ENCODE measurements around the gene KBTBD2.

DNA sequence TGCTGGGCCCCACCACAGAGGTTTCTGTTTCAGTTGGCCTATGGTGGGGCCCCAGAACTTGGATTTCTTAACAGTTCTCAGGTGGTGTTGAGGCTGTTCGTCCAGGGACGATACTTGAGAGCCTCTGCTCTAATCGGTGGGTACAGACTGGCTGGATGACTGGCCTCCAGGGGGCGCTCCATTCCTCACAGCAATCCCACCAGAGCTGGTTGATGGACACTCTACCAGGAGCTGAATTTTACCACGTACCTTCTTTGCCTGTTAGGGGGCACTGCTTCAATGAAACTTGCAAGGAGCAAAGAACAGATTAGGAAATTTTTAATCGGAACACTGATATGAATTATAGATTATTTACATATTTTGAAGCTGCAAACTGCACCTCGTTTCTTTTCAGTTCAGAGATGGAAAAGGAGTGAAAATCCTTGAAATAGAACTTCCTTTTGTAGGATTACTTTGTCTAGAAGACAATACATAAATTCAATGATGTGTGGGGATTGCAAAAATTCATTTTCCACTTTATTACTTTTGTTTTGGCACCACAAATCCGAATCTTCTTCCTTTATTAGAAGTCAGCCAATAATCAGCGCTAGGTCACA lies 44.8 kb downstream of the KBTBD2 start:
- TF ChIP-seq, protein P1, sequence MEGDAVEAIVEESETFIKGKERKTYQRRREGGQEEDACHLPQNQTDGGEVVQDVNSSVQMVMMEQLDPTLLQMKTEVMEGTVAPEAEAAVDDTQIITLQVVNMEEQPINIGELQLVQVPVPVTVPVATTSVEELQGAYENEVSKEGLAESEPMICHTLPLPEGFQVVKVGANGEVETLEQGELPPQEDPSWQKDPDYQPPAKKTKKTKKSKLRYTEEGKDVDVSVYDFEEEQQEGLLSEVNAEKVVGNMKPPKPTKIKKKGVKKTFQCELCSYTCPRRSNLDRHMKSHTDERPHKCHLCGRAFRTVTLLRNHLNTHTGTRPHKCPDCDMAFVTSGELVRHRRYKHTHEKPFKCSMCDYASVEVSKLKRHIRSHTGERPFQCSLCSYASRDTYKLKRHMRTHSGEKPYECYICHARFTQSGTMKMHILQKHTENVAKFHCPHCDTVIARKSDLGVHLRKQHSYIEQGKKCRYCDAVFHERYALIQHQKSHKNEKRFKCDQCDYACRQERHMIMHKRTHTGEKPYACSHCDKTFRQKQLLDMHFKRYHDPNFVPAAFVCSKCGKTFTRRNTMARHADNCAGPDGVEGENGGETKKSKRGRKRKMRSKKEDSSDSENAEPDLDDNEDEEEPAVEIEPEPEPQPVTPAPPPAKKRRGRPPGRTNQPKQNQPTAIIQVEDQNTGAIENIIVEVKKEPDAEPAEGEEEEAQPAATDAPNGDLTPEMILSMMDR (conservative IDR thresholded peaks at IDR 0.05), result peak; percentile 95
- TF ChIP-seq ZFX (IDR thresholded peaks at IDR 0.05), result no peak
